ENCODE measurements around the gene MMP24OS.
A peak's percentile ranks its signal among the peaks of the same experiment; 100 is the strongest.
"Not testable (repeated sequence)": the region's sequence is repeated elsewhere in the genome, so short reads cannot be mapped to it uniquely, and the experiment has no call there.

Gene MMP24OS

GRCh38 chr20:35277531-35278395 lies at the start of gene MMP24OS:
Gene MMP24OS (minus strand): TSS chr20:35278122. CDS start chr20:35277929, 193 bp downstream.
- DNase-seq: peak; percentile 53 to 73

GRCh38 chr20:35327074-35327976 lies 49.4 kb upstream of the MMP24OS start:
- DNase-seq: no peak

- DNase-seq: no peak
These were observed 48.8 kb upstream of the MMP24OS start for GRCh38 chr20:35326740-35327073.

GRCh38 chr20:35326021-35326739 lies 48.3 kb upstream of the MMP24OS start:
- no peak for DNase-seq

- DNase-seq: no peak
These were observed 47.5 kb upstream of the MMP24OS start for GRCh38 chr20:35325401-35325800.

- no peak for DNase-seq
These were observed 42.6 kb upstream of the MMP24OS start for GRCh38 chr20:35320396-35321126.

GRCh38 chr20:35319871-35320197 lies 41.9 kb upstream of the MMP24OS start:
- no peak for DNase-seq

GRCh38 chr20:35319192-35319870 lies 41.4 kb upstream of the MMP24OS start:
- DNase-seq: no peak

GRCh38 chr20:35318502-35319157 lies 40.7 kb upstream of the MMP24OS start:
- no peak for DNase-seq

GRCh38 chr20:35317416-35318210 lies 39.7 kb upstream of the MMP24OS start:
- DNase-seq: no peak

GRCh38 chr20:35316086-35316485 lies 38.2 kb upstream of the MMP24OS start:
- no peak for DNase-seq

- not testable (repeated sequence) for DNase-seq
These were observed 37.7 kb upstream of the MMP24OS start for GRCh38 chr20:35315632-35316020.

GRCh38 chr20:35314816-35315631 lies 37.1 kb upstream of the MMP24OS start:
- no peak for DNase-seq

- DNase-seq: no peak
These were observed 34.4 kb upstream of the MMP24OS start for GRCh38 chr20:35312318-35312717.

GRCh38 chr20:35311822-35312221 lies 33.9 kb upstream of the MMP24OS start:
- no peak for DNase-seq

- DNase-seq: no peak
These were observed 33.5 kb upstream of the MMP24OS start for GRCh38 chr20:35311409-35311808.

- peak in 1 of 2 experiments; percentile 16 for DNase-seq
These were observed 30.0 kb upstream of the MMP24OS start for GRCh38 chr20:35307666-35308653.

GRCh38 chr20:35306931-35307517 lies 29.1 kb upstream of the MMP24OS start:
- no peak for DNase-seq

Data from cerebellar nuclear complex (tissue), 1 donor.